Body of pancreas (tissue), 4 donors: Measurements from ENCODE around the gene RAI1.

ENCODE experiments used
- CTCF ChIP-seq, 7 experiments: fragments of 450-650 bp in 4 of 7; fragments of 200-600 bp in 3 of 7; sonication (generic) in 3 of 7; IDR thresholded peaks; one replicate each; pipeline ENCODE4 v1.5.1; 2016 to 2019; ENCODE audit warnings: antibody characterized with exemption in 7 of 7
- POLR2A ChIP-seq, 3 donors: fragments of 450-650 bp; IDR thresholded peaks; one replicate each; pipeline ENCODE4 v1.6.1; 2016; ENCODE audit warnings: antibody characterized with exemption in 3 of 3, mild to moderate bottlenecking in 2 of 3

GRCh38 chr17:17659340-17659739 is 21.9 kb upstream of the RAI1 start:
- TF ChIP-seq CTCF (IDR thresholded peaks at IDR 0.05), result no peak
- no peak for TF ChIP-seq POLR2A (IDR thresholded peaks at IDR 0.05)
